HG02642 (cell line): ENCODE results near the gene PHPT1.

ENCODE experiments used
- ATAC-seq: cut with Tn5 transposase; IDR thresholded peaks from one replicate; pipeline ENCODE4 v1.9.1; 2021; ENCODE audit warnings: mild to moderate bottlenecking; ENCODE audit not compliant: unreplicated experiment, poor library complexity

Gene PHPT1

GRCh38 chr9:136846376-136847087 is 2.7 kb upstream of the PHPT1 start:
- ATAC-seq, result no peak

- ATAC-seq, result no peak
Observed at GRCh38 chr9:136847088-136847825, 2.0 kb upstream of the PHPT1 start.

- ATAC-seq, result no peak
Observed at GRCh38 chr9:136847826-136848392, 1.3 kb upstream of the PHPT1 start.

GRCh38 chr9:136848393-136849037 is 694 bp upstream of the PHPT1 start:
- ATAC-seq, result no peak

GRCh38 chr9:136849960-136850865 is 1.0 kb downstream of the PHPT1 start:
- no peak for ATAC-seq

- no peak for ATAC-seq
Observed at GRCh38 chr9:136850866-136851775, 1.9 kb downstream of the PHPT1 start.

GRCh38 chr9:136851941-136852663 is 2.9 kb downstream of the PHPT1 start, which contains the start of gene MAMDC4:
Gene MAMDC4 (plus strand): TSS chr9:136852346. CDS start chr9:136852417, 71 bp downstream.
- ATAC-seq, result no peak

GRCh38 chr9:136852664-136853595 is 3.7 kb downstream of the PHPT1 start:
- no peak for ATAC-seq

GRCh38 chr9:136853596-136854112 is 4.4 kb downstream of the PHPT1 start:
- no peak for ATAC-seq

- ATAC-seq, result no peak
Observed at GRCh38 chr9:136854113-136854841, 5.1 kb downstream of the PHPT1 start.

GRCh38 chr9:136854842-136855460 is 5.7 kb downstream of the PHPT1 start:
- no peak for ATAC-seq

- no peak for ATAC-seq
Observed at GRCh38 chr9:136855461-136856078, 6.4 kb downstream of the PHPT1 start.

GRCh38 chr9:136856079-136856476 is 6.9 kb downstream of the PHPT1 start:
- no peak for ATAC-seq

- no peak for ATAC-seq
Observed at GRCh38 chr9:136856541-136857141, 7.4 kb downstream of the PHPT1 start.

GRCh38 chr9:136857166-136857565 is 8.0 kb downstream of the PHPT1 start:
- no peak for ATAC-seq
